Upper lobe of left lung (tissue), 6 donors: ENCODE data around the gene TRIP12. TPM values are rescaled to one million over a fixed set of nuclear protein-coding genes. Genes with fewer than 3 reads are reported as not detected.

Experiments used
- ATAC-seq, 2 donors: fragments of 200-7000 bp; cut with Tn5 transposase; one replicate each; pipeline ENCODE4 v1.9.1; 2022; ENCODE audit warnings: mild to moderate bottlenecking in 2 of 2, moderate library complexity in 2 of 2; ENCODE audit not compliant: low FRiP score in 2 of 2
- DNase-seq, 2 donors: peaks; one replicate each; pipeline ENCODE4 v3.0.0-alpha.2; 2019 to 2020
- H3K27ac ChIP-seq, 4 donors: fragments of 200-600 bp; sonication (generic); one replicate each; pipeline ENCODE4 v1.5.1; 2016 to 2019
- H3K27me3 ChIP-seq, 4 donors: fragments of 200-600 bp; sonication (generic); one replicate each; pipeline ENCODE4 v1.5.1; 2017 to 2019
- H3K36me3 ChIP-seq, 4 donors: fragments of 200-600 bp; sonication (generic); one replicate each; pipeline ENCODE4 v1.5.1; 2016 to 2019
- H3K4me1 ChIP-seq, 4 donors: fragments of 200-600 bp; sonication (generic); one replicate each; pipeline ENCODE4 v1.5.1; 2018 to 2019
- H3K4me3 ChIP-seq, 4 donors: fragments of 200-600 bp; sonication (generic); one replicate each; pipeline ENCODE4 v1.5.1; 2017 to 2019; ENCODE audit warnings: mild to moderate bottlenecking in 2 of 4, moderate library complexity in 1 of 4
- H3K9me3 ChIP-seq, 4 donors: fragments of 200-600 bp; sonication (generic); one replicate each; pipeline ENCODE4 v1.5.1; 2018 to 2019
- CTCF ChIP-seq, 6 experiments: fragments of 450-650 bp in 4 of 6; fragments of 200-600 bp in 2 of 6; sonication (generic) in 2 of 6; IDR thresholded peaks; one replicate each; pipeline ENCODE4 v1.5.1; 2016 to 2019; ENCODE audit warnings: antibody characterized with exemption in 6 of 6
- EP300 ChIP-seq, 4 donors: sonication (generic); formaldehyde crosslinking; IDR thresholded peaks; one replicate each; pipeline ENCODE4 v1.5.1; 2017; ENCODE audit warnings: antibody characterized with exemption in 4 of 4, control low read depth in 2 of 4
- POLR2A ChIP-seq, 4 donors: fragments of 450-650 bp; IDR thresholded peaks; one replicate each; pipeline ENCODE4 v1.5.1; 2016 to 2017; ENCODE audit warnings: antibody characterized with exemption in 4 of 4, mild to moderate bottlenecking in 2 of 4
- POLR2AphosphoS5 ChIP-seq, 2 donors: sonication (generic); formaldehyde crosslinking; IDR thresholded peaks; one replicate each; pipeline ENCODE4 v1.5.1; 2017; ENCODE audit warnings: antibody characterized with exemption in 2 of 2
- WGBS, 2 donors: methylation state at CpG; one replicate each; pipeline ENCODE4 v1.1.5; 2017 to 2018; 5-methylcytosine and 5-hydroxymethylcytosine counted together
- total RNA-seq, 6 donors: library from RNA; depleted of rRNA in 4 of 6; stranded (reverse); fragments of >200 nt in 4 of 6; gene quantifications; one replicate each; pipeline versions ENCODE4 v1.1.0 to v1.2.1, GENCODE V29; 2016 to 2021
- donor health status: DM: no; HTN: no; CAD: no; lungs with moderate emphysema.
- donor health status: DM: no; HTN: yes; CAD: no; lungs with severe emphysema.

Gene TRIP12
- total RNA-seq, 6 donors from 2014 or later = 164 to 202 (median 180) TPM

- TF ChIP-seq POLR2AphosphoS5 (IDR thresholded peaks at IDR 0.05) = no peak
- TF ChIP-seq POLR2A (IDR thresholded peaks at IDR 0.05) = no peak
- TF ChIP-seq CTCF (IDR thresholded peaks at IDR 0.05) = no peak
- TF ChIP-seq EP300 (IDR thresholded peaks at IDR 0.05) = no peak
- DNase-seq (no peak), ATAC-seq (no peak)
- no peaks in the 10 kb centered on the region for H3K4me1 ChIP-seq
- H3K9me3 ChIP-seq = no peaks in the 10 kb centered on the region
- no peaks in the 10 kb centered on the region for H3K27me3 ChIP-seq
- peaks cover 16 to 79% (median 25%) of the 10 kb centered on the region in 4 donors for H3K36me3 ChIP-seq
- H3K27ac ChIP-seq = no peak overlapping the region
- WGBS, 2 donors = 86 to 98% methylated on average over 2 of the region's 2 CpGs
- no peak overlapping the region for H3K4me3 ChIP-seq
These were observed 137.0 kb downstream of the TRIP12 start for GRCh38 chr2:229784791-229785190.

- H3K27ac ChIP-seq = no peak overlapping the region
- no peak for TF ChIP-seq EP300 (IDR thresholded peaks at IDR 0.05)
- no peak for TF ChIP-seq POLR2AphosphoS5 (IDR thresholded peaks at IDR 0.05)
- TF ChIP-seq POLR2A (IDR thresholded peaks at IDR 0.05) = no peak
- no peak for TF ChIP-seq CTCF (IDR thresholded peaks at IDR 0.05)
- H3K9me3 ChIP-seq = no peaks in the 10 kb centered on the region
- ATAC-seq (no peak), DNase-seq (no peak)
- no peak overlapping the region for H3K4me3 ChIP-seq
- no peaks in the 10 kb centered on the region for H3K27me3 ChIP-seq
- peaks cover 20 to 79% (median 27%) of the 10 kb centered on the region in 4 donors for H3K36me3 ChIP-seq
- 86 to 87% methylated on average over 5 of the region's 5 CpGs for WGBS, 2 donors
- H3K4me1 ChIP-seq = no peaks in the 10 kb centered on the region
These were observed 138.6 kb downstream of the TRIP12 start for GRCh38 chr2:229783108-229783721.

- Histone ChIP-seq H3K36me3 (peaks cover 25 to 83% (median 35%) of the 10 kb centered on the region in 4 donors), H3K27ac (no peak overlapping the region)
- ATAC-seq = peak; percentile 78 to 86
These were observed 140.7 kb downstream of the TRIP12 start for GRCh38 chr2:229780856-229781773.

DNA sequence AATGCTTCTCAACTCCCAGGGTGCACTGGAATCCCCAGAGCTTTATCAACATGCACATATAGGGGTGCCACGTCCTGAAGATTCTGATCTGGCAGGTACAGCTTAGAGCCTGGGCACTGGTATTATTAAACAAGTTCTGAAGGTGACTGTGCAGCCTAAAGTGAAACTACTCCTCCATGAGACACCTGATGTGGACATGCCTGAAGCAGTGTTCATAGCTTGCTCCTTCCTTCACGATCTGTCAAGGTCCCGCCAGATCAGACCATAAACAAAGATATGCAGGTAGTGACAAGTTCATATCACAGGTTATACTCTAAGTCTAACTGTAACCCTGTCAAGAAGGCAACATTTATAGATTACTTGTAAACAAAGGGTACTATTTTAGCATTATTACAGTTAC is 142.2 kb downstream of the TRIP12 start:
- no peak for DNase-seq
- 91 to 94% methylated on average over 3 of the region's 3 CpGs for WGBS, 2 donors
- TF ChIP-seq CTCF (IDR thresholded peaks at IDR 0.05) (no peak), EP300 (IDR thresholded peaks at IDR 0.05) (no peak), POLR2AphosphoS5 (IDR thresholded peaks at IDR 0.05) (no peak), POLR2A (IDR thresholded peaks at IDR 0.05) (no peak)
- H3K27me3 ChIP-seq = no peaks in the 10 kb centered on the region
- H3K27ac ChIP-seq = no peak overlapping the region
- no peaks in the 10 kb centered on the region for H3K9me3 ChIP-seq
- no peak overlapping the region for H3K4me3 ChIP-seq
- peaks cover 19 to 83% (median 37%) of the 10 kb centered on the region in 4 donors for H3K36me3 ChIP-seq
- H3K4me1 ChIP-seq = no peaks in the 10 kb centered on the region
- no peak for ATAC-seq

More at GRCh38 chr2:229780856-229781773, 140.7 kb downstream of the TRIP12 start:
- no peak for DNase-seq
- H3K4me1 ChIP-seq = no peaks in the 10 kb centered on the region
- H3K4me3 ChIP-seq = no peak overlapping the region
- H3K27me3 ChIP-seq = no peaks in the 10 kb centered on the region
- no peaks in the 10 kb centered on the region for H3K9me3 ChIP-seq
- TF ChIP-seq POLR2A (IDR thresholded peaks at IDR 0.05) (no peak), EP300 (IDR thresholded peaks at IDR 0.05) (no peak), CTCF (IDR thresholded peaks at IDR 0.05) (peak; percentile 48 to 78 (median 67))
